OCI-LY7 (cell line): ENCODE data around the gene PCDHGA12. TPM values are rescaled to one million over a fixed set of nuclear protein-coding genes. Genes with fewer than 3 reads are reported as not detected.

Source experiments
- BruUV-seq: library from RNA; stranded (reverse); fragments of 400-500 nt; replicated peaks from 2 replicates; lab custom pipeline; 2021; lab: Mats Ljungman, UMichigan
- CTCF ChIA-PET: fragments of 300-600 bp; sonication (Branson Sonifier 250); formaldehyde crosslinking; loops from one replicate; lab custom pipeline; 2022; ENCODE audit warnings: antibody characterized with exemption; ENCODE audit not compliant: unreplicated experiment; lab: Charles Lee
- POLR2A ChIA-PET: fragments of 300-600 bp; sonication (Branson Sonifier 250); formaldehyde crosslinking; loops from one replicate; lab custom pipeline; 2022; ENCODE audit warnings: antibody characterized with exemption; lab: Charles Lee
- DNase-seq: peaks from one replicate; pipeline ENCODE4 v3.0.0-alpha.2; 2015; ENCODE audit warnings: low spot score
- H2AFZ ChIP-seq: fragments of 200-600 bp; sonication (generic), shearing (Covaris generic); 2 replicates; pipeline ENCODE4 v1.6.1; 2014; ENCODE audit warnings: mild to moderate bottlenecking, antibody characterized with exemption, low read length, moderate library complexity
- H3K27ac ChIP-seq: fragments of 200-600 bp; sonication (generic); 2 replicates; pipeline ENCODE4 v1.5.1; 2014; ENCODE audit warnings: mixed run types, low read depth, mild to moderate bottlenecking, moderate library complexity, low read length, inconsistent platforms; ENCODE audit not compliant: poor library complexity, severe bottlenecking
- H3K36me3 ChIP-seq: fragments of 200-600 bp; sonication (generic); 2 replicates; pipeline ENCODE4 v1.6.1; 2014; ENCODE audit warnings: mild to moderate bottlenecking, antibody characterized with exemption, low read length, moderate library complexity, mixed read lengths; ENCODE audit not compliant: insufficient read depth
- H3K4me1 ChIP-seq: fragments of 200-600 bp; sonication (generic); 2 replicates; pipeline ENCODE4 v1.5.1; 2014; ENCODE audit warnings: mild to moderate bottlenecking, low read length; ENCODE audit not compliant: insufficient read depth, poor library complexity, severe bottlenecking
- H3K4me2 ChIP-seq: fragments of 200-600 bp; sonication (generic); 2 replicates; pipeline ENCODE4 v1.6.1; 2014; ENCODE audit warnings: mild to moderate bottlenecking, low read length
- H3K4me3 ChIP-seq: fragments of 200-600 bp; sonication (generic); 2 replicates; pipeline ENCODE4 v1.5.1; 2014; ENCODE audit warnings: mild to moderate bottlenecking, low read depth, low read length; ENCODE audit not compliant: poor library complexity, severe bottlenecking
- H3K79me2 ChIP-seq: fragments of 200-600 bp; sonication (generic); 2 replicates; pipeline ENCODE4 v1.6.1; 2016; ENCODE audit warnings: low read depth, mild to moderate bottlenecking, low read length, moderate library complexity, mixed read lengths; ENCODE audit not compliant: insufficient read depth
- H3K9me2 ChIP-seq: fragments of 200-600 bp; sonication (generic); 2 replicates; pipeline ENCODE4 v1.6.1; 2016; ENCODE audit warnings: mild to moderate bottlenecking, low read length, mixed read lengths; ENCODE audit not compliant: insufficient read depth
- H3K9me3 ChIP-seq: fragments of 200-600 bp; sonication (generic); 2 replicates; pipeline ENCODE4 v1.6.1; 2014; ENCODE audit warnings: mild to moderate bottlenecking, mixed run types, low read length, mixed read lengths
- H4K20me1 ChIP-seq: fragments of 200-600 bp; sonication (generic); 2 replicates; pipeline ENCODE4 v1.6.1; 2014; ENCODE audit warnings: mild to moderate bottlenecking, antibody characterized with exemption, low read length, moderate library complexity, mixed read lengths; ENCODE audit not compliant: insufficient read depth
- CTCF ChIP-seq: fragments of 200-600 bp; sonication (generic); conservative IDR thresholded peaks from 2 replicates; pipeline ENCODE4 v1.5.1; 2014; ENCODE audit warnings: mild to moderate bottlenecking, antibody characterized with exemption, low read length, moderate library complexity, mixed read lengths
- EZH2phosphoT487 ChIP-seq: fragments of 200-600 bp; sonication (generic); IDR thresholded peaks from 2 replicates; pipeline ENCODE4 v1.6.1; 2018; ENCODE audit warnings: low read depth, borderline replicate concordance, mild to moderate bottlenecking, mixed run types, antibody characterized with exemption, low read length, moderate library complexity, mixed read lengths
- intact Hi-C: fragments of 100-400 bp; cut with micrococcal nuclease; formaldehyde crosslinking; loops from one replicate; pipeline ENCODE4 v1.10.0; 2022; ENCODE audit not compliant: unreplicated experiment
- total RNA-seq, 2 experiments: library from RNA; depleted of rRNA in 1 of 2; stranded (reverse); fragments of >200 nt in 1 of 2; shearing (Covaris generic) in 1 of 2; gene quantifications; 2 replicates each; pipeline ENCODE4 v1.2.3, GENCODE V29; 2014 to 2022

PCDHGA12 gene
- total RNA-seq, 2 experiments from 2014 or later = 3.4 to 3.9 TPM

GRCh38 chr5:141409598-141410306 lies 20.6 kb upstream of the PCDHGA12 start:
- H3K4me3 ChIP-seq = no peak overlapping the region
- no peak for TF ChIP-seq CTCF
- TF ChIP-seq EZH2phosphoT487 = no peak
- POLR2A ChIA-PET = interaction anchor here (0.6 to 0.7 kb wide), 2 partner anchors 18 to 1847 kb away, joined by 3 to 4 read pairs; no protein-coding TSS in a partner anchor
- H3K9me3 ChIP-seq = no peaks in the 10 kb centered on the region
- no peak overlapping the region for H3K4me2 ChIP-seq
- no peaks in the 10 kb centered on the region for H3K79me2 ChIP-seq
- H3K9me2 ChIP-seq = no peaks in the 10 kb centered on the region
- intact Hi-C loops = loop anchor here (5.0 kb wide), 1 partner anchor 52 kb away; the partner anchor contains the start of genes PCDHGA4 and PCDHGB2
- no TSS peak for BruUV-seq
- no peak for DNase-seq
- no peak overlapping the region for H2AFZ ChIP-seq
- CTCF ChIA-PET = interaction anchor here (0.7 kb wide), 1 partner anchor 11 kb away, joined by 3 read pairs; the partner anchor contains the start of gene PCDHGA11
- H3K4me1 ChIP-seq = no peaks in the 10 kb centered on the region
- H3K36me3 ChIP-seq = no peaks in the 10 kb centered on the region
- no peaks in the 10 kb centered on the region for H4K20me1 ChIP-seq
- H3K27ac ChIP-seq = no peak overlapping the region

GRCh38 chr5:141411575-141411974 lies 18.7 kb upstream of the PCDHGA12 start:
- intact Hi-C loops = loop anchor here (5.0 kb wide), 1 partner anchor 54 kb away; the partner anchor contains the start of genes PCDHGA4 and PCDHGB2
- DNase-seq = no peak
- H3K4me1 ChIP-seq = no peaks in the 10 kb centered on the region
- BruUV-seq = no TSS peak
- no peaks in the 10 kb centered on the region for H4K20me1 ChIP-seq
- no peak overlapping the region for H3K4me2 ChIP-seq
- H2AFZ ChIP-seq = no peak overlapping the region
- H3K79me2 ChIP-seq = no peaks in the 10 kb centered on the region
- H3K9me2 ChIP-seq = no peaks in the 10 kb centered on the region
- no peaks in the 10 kb centered on the region for H3K36me3 ChIP-seq
- H3K9me3 ChIP-seq = no peaks in the 10 kb centered on the region
- H3K27ac ChIP-seq = no peak overlapping the region
- TF ChIP-seq EZH2phosphoT487 (no peak), CTCF (no peak)
- ChIA-PET CTCF (interaction anchor here (0.9 kb wide), 1 partner anchor 152 kb away, joined by 5 read pairs; no protein-coding TSS in a partner anchor), POLR2A (interaction anchor here (2.2 kb wide), 1 partner anchor 152 kb away, joined by 6 read pairs; no protein-coding TSS in a partner anchor)
- H3K4me3 ChIP-seq = no peak overlapping the region
